NCI-H1105 treated with DMSO at 0.1 percent for 48 hours (cell line): ENCODE data around the gene PHF21B.

ENCODE experiments used
- DNase-seq: peaks from one replicate; lab custom pipeline; 2025; lab: John Stamatoyannopoulos, UW

Gene PHF21B

DNA sequence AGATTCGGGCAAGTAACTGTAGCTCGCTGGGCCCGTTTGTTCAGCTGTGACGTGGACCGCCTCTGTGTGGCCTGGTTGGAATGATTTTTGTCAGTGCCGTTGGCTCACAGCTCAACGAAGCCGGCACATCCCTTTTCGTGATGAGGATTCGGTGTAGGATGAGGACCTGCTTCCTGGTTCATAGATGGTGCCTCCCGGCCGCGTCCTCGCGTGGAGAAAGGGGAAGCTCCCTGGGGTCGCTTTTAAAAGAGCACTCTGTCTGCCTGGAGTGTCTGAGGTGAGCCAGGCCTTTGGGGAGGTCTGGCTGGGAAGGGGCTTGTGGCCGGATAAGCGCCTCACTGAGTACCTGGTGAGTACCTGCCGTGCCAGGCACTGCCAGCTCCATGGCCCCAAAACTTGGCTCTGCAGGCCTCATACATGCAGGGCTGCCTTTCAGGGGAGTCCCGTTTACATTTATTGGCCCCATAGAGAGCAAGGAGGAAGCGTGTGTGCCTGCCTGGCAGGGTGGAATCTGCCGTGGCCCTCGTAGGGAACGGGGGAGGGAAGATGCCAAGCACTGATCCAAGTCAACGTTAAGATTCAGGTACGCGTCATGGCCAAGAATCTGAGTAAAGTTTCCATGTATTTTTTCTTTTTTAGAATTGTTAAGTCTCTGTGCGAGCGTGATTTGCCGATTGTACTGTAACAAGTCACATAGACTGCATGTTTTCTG, 169.0 kb downstream of the PHF21B start:
- no peak for DNase-seq

DNA sequence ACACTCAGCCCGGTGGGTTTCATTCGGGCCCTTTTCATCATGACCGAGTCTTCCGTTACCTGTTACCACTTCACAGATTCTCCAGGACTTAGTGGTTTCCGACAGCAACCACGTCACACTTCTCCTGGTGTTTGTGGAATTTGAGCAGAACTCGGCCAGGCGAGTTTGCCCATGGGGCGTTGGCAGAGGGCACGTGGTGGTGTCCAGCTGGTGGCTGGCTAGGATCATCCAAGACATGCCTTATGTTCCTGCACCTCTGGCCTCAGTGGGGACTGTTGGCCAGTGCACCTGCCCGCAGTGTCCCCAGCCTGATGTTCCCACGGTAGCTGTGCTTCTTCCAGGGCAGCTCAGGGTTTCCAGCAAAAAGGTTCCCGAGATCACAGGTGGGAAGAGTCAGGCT, 170.1 kb downstream of the PHF21B start:
- DNase-seq = no peak

DNA sequence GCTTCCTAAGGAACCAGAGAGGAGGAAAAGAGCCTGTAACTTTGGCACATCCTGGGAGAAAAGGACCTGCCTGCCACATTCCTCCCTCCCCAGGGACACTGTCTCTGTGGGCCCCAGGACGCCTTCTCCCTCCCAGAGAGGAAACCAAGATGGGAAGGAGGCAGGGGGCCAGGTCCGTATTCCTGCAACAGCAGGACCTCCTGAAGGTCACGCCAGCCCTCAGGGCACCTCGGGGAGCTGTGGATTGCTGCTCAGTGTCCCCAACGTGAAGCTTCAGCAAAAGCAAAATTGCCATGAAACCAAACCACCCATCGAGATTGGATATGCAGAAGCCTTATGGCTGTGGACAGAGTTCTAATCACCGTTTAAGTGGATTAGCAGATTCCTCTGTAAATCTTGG, 170.7 kb downstream of the PHF21B start:
- no peak for DNase-seq

DNA sequence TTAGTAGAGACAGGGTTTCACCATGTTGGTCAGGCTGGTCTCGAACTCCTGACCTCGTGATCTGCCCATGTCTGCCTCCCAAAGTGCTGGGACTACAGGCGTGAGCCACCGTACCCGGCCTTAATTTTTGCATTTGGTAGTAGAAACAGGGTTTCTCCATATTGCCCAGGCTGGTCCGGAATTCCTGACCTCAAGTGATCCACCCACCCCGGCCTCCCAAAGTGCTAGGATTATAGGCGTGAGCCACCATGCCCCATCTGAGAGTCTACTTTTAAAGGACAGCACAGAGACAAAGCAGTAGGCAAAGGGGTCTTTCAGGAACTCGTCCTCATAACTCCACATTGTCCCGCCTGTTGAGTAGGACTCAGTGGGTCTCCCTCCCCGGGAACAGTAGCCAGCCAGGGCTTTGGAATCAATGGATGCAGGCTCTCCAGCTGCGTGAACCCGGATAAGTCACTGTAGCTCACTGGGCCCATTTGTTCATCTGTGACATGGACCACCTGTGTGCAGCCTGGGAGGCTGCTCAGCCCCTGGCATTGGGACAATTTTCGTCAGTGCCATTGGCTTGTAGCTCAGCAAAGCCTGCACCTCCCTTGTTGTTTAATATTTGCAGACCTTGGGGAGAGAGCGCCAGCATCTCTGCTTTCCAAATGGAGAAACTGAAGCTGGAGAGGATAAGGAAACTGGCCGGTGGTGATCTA, 171.3 kb downstream of the PHF21B start:
- no peak for DNase-seq

DNA sequence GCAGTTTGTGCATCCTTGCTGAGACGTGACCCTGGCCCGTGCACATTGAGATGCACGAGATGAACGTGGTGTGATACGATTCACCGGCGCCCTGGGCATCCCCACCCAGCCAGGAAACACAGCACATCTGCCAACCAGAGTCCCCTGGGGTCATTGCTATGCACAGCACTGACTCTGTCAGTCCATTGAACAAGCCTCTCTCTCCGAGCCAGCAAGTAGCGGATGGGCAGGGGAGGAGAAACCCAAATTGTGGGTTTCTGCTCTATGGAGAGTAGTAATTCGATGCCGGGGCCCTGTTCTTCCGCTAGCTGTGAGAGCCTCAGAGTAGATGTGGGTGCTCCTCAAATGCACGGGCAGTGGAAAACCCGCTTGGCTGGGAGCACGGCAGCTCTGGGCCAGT, 172.3 kb downstream of the PHF21B start:
- no peak for DNase-seq

DNA sequence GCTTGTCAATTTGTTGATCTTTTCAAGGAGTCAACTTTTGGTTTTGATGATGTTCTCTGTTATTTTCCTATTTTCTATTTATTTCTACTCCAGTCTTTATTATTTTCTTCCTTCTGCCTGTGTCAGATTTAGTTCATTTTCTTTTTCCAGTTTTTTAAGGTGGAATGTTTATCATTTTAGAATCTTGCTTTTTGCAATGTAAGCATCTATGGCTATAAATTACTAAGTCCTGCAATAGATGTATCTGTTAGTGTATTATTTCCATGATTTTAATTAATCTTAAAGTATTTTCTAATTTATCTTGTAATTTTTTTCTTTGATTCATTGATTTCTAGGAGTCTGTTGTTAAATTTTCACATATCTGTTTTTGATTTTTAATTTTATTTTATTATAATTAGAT, 175.7 kb downstream of the PHF21B start:
- no peak for DNase-seq

DNA sequence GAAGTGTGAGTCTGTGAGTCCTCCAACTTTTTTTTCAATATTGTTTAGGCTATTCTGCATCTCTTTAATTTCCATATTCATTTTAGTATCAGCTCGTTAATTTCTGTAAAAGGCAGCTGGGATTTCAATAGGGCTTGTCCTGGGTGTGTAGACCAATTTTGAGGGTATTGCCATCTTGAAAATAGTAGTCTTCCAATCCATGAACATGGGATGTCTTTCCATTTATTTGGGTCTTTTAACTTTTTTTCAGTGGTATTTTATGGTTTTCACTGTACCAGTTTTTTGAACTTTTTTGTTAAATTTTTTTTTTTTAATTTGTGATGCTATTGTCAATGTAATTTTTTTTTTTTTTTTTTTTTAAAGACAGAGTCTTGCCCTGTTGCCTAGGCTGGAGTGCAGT, 177.9 kb downstream of the PHF21B start:
- DNase-seq = no peak
